ENCODE data around the gene SPINK14.

The SPINK14 gene

GRCh38 chr5:148141645-148142044, 26.7 kb upstream of the SPINK14 start (continued):
- no peak for TF ChIP-seq ZNF423 (tag by site-specific recombination; IDR thresholded peaks at IDR 0.05)
- no peak for TF ChIP-seq ZNF311 (tag by site-specific recombination; IDR thresholded peaks at IDR 0.05; ENCODE audit: borderline replicate concordance)
- no peak for TF ChIP-seq MZF1 (tag by site-specific recombination; IDR thresholded peaks at IDR 0.05; ENCODE audit: borderline replicate concordance)
- no peak for TF ChIP-seq MYNN (tag by site-specific recombination; IDR thresholded peaks at IDR 0.05; ENCODE audit: borderline replicate concordance)
- TF ChIP-seq PRDM4 (tag by site-specific recombination; IDR thresholded peaks at IDR 0.05) = no peak

- Histone ChIP-seq H3K4me3 (ENCODE audit: low read depth, low read length) (no peak overlapping the region), H3K9me3 (ENCODE audit: control insufficient read depth, insufficient read depth, low read depth, low read length) (no peaks in the 10 kb centered on the region), H3K4me1 (ENCODE audit: control insufficient read depth, insufficient read depth, low read length) (no peaks in the 10 kb centered on the region), H3K36me3 (ENCODE audit: control insufficient read depth in 2 of 2, insufficient read depth in 1 of 2, low read length in 2 of 2) (no peaks in the 10 kb centered on the region), H3K27ac (ENCODE audit: extremely low read depth, low read depth, low read length) (no peak overlapping the region)
- POLR2A ChIA-PET = no interaction called here
- TF ChIP-seq KLF1 (tag by site-specific recombination; IDR thresholded peaks at IDR 0.05) (no peak), YY2 (tag by site-specific recombination; IDR thresholded peaks at IDR 0.05) (no peak), ZNF391 (tag by site-specific recombination; IDR thresholded peaks at IDR 0.05; ENCODE audit: borderline replicate concordance, low read depth) (no peak), KLF17 (tag by site-specific recombination; IDR thresholded peaks at IDR 0.05) (no peak), MYNN (tag by site-specific recombination; IDR thresholded peaks at IDR 0.05; ENCODE audit: borderline replicate concordance) (no peak), KLF7 (tag by site-specific recombination; IDR thresholded peaks at IDR 0.05; ENCODE audit: borderline replicate concordance) (no peak), ZNF514 (tag by site-specific recombination; IDR thresholded peaks at IDR 0.05) (no peak), ZXDB (tag by site-specific recombination; IDR thresholded peaks at IDR 0.05) (no peak), GLIS2 (tag by site-specific recombination; IDR thresholded peaks at IDR 0.05) (no peak), REPIN1 (tag by site-specific recombination; IDR thresholded peaks at IDR 0.05; ENCODE audit: low read depth) (no peak), ZNF626 (tag by site-specific recombination; IDR thresholded peaks at IDR 0.05) (no peak)
- CTCF ChIA-PET = interaction anchor here (0.7 kb wide), 1 partner anchor 969 kb away, joined by 3 read pairs; no protein-coding TSS in a partner anchor
Measured at GRCh38 chr5:148145916-148146315, 22.4 kb upstream of the SPINK14 start.

- ChIA-PET POLR2A (no interaction called here), CTCF (no interaction called here)
- Histone ChIP-seq H3K4me1 (ENCODE audit: control insufficient read depth, insufficient read depth, low read length) (no peaks in the 10 kb centered on the region), H3K4me3 (ENCODE audit: low read depth, low read length) (no peak overlapping the region), H3K27ac (ENCODE audit: extremely low read depth, low read depth, low read length) (no peak overlapping the region), H3K9me3 (ENCODE audit: control insufficient read depth, insufficient read depth, low read depth, low read length) (no peaks in the 10 kb centered on the region), H3K36me3 (ENCODE audit: control insufficient read depth in 2 of 2, insufficient read depth in 1 of 2, low read length in 2 of 2) (no peaks in the 10 kb centered on the region)
- no peak for TF ChIP-seq ZFP37 (tag by site-specific recombination; IDR thresholded peaks at IDR 0.05)
- no peak for TF ChIP-seq ZNF791 (tag by site-specific recombination; IDR thresholded peaks at IDR 0.05)
- TF ChIP-seq GLIS1 (tag by site-specific recombination; IDR thresholded peaks at IDR 0.05) = no peak
- TF ChIP-seq TSHZ1 (tag by site-specific recombination; IDR thresholded peaks at IDR 0.05; ENCODE audit: borderline replicate concordance) = no peak
- TF ChIP-seq ZNF138 (tag by site-specific recombination; IDR thresholded peaks at IDR 0.05; ENCODE audit: borderline replicate concordance) = no peak
- TF ChIP-seq ZNF292 (tag by site-specific recombination; IDR thresholded peaks at IDR 0.05; ENCODE audit: borderline replicate concordance, low read depth) = no peak
- no peak for TF ChIP-seq ZNF510 (tag by site-specific recombination; IDR thresholded peaks at IDR 0.05; ENCODE audit: insufficient replicate concordance)
- no peak for TF ChIP-seq ZSCAN23 (tag by site-specific recombination; IDR thresholded peaks at IDR 0.05)
- TF ChIP-seq ZNF391 (tag by site-specific recombination; IDR thresholded peaks at IDR 0.05; ENCODE audit: borderline replicate concordance, low read depth) = no peak
- no peak for TF ChIP-seq KLF7 (tag by site-specific recombination; IDR thresholded peaks at IDR 0.05; ENCODE audit: borderline replicate concordance)
- TF ChIP-seq ZNF366 (tag by site-specific recombination; conservative IDR thresholded peaks at IDR 0.05) = no peak
- TF ChIP-seq ZNF148 (tag by site-specific recombination; IDR thresholded peaks at IDR 0.05; ENCODE audit: borderline replicate concordance) = no peak
Measured at GRCh38 chr5:148146487-148146886, 21.9 kb upstream of the SPINK14 start.
